ENCODE results near the gene MRE11. TPM values are rescaled to one million over a fixed set of nuclear protein-coding genes. Genes with fewer than 3 reads are reported as not detected.

The MRE11 gene
- total RNA-seq, 1 experiment from 2014 or later = 40.7 TPM

- no CpG with 5 or more reads among the region's 2 CpGs for WGBS (ENCODE audit: extremely low coverage, insufficient read length, low lambda C conversion rate)
- Histone ChIP-seq H3K79me2 (ENCODE audit: insufficient read depth, low read length) (no peaks in the 10 kb centered on the region; the same call in 1 of the 2 replicates), H3K23ac (ENCODE audit: insufficient read length, low read depth, low read length) (no peak overlapping the region)
These were observed 16.0 kb downstream of the MRE11 start for GRCh38 chr11:94477624-94478023.

More at GRCh38 chr11:94477624-94478023, 16.0 kb downstream of the MRE11 start:
- Histone ChIP-seq H4K5ac (ENCODE audit: insufficient read length, low read depth, low read length) (no peak overlapping the region), H2BK15ac (ENCODE audit: low read depth, low read length) (no peak overlapping the region), H3K4me2 (ENCODE audit: insufficient read depth, insufficient read length, low read length) (no peak overlapping the region), H3K27me3 (ENCODE audit: insufficient read depth, low read length) (no peaks in the 10 kb centered on the region), H3K79me1 (ENCODE audit: insufficient read depth, low read depth, low read length, poor library complexity, severe bottlenecking) (no peaks in the 10 kb centered on the region), H4K91ac (ENCODE audit: insufficient read length, low read depth, low read length) (no peak overlapping the region), H3K27ac (ENCODE audit: insufficient read length, low read depth, low read length) (no peak overlapping the region), H4K20me1 (ENCODE audit: control insufficient read depth, insufficient read depth, insufficient read length) (no peaks in the 10 kb centered on the region), H2AK5ac (ENCODE audit: insufficient read length, low read length) (no peak overlapping the region), H3K4ac (ENCODE audit: low read depth, low read length) (no peak overlapping the region), H2BK5ac (ENCODE audit: insufficient read length, low read length) (no peak overlapping the region), H2BK20ac (ENCODE audit: low read depth, low read length, poor library complexity, severe bottlenecking) (no peak overlapping the region), H4K8ac (replicated peaks; ENCODE audit: insufficient read length, low read depth, low read length) (no peak overlapping the region), H3K56ac (ENCODE audit: insufficient read length, low read depth, low read length) (no peak overlapping the region), H2BK12ac (ENCODE audit: insufficient read length, low read depth, low read length) (no peak overlapping the region), H3K4me1 (ENCODE audit: insufficient read depth, low read length) (peaks cover 11% of the 10 kb centered on the region; the same call in 1 of the 2 replicates), H3K9ac (ENCODE audit: extremely low read depth, insufficient read length, low read length) (no peak overlapping the region), H2BK120ac (ENCODE audit: low read depth, low read length, poor library complexity, severe bottlenecking) (no peak overlapping the region), H3K9me3 (ENCODE audit: control insufficient read depth, low read depth, low read length) (no peaks in the 10 kb centered on the region), H3K23me2 (ENCODE audit: insufficient read length, low read depth, low read length, poor library complexity, severe bottlenecking) (no peaks in the 10 kb centered on the region), H3T11ph (ENCODE audit: low read length) (no peak overlapping the region), H2AFZ (ENCODE audit: low read length) (no peak overlapping the region), H3K18ac (ENCODE audit: insufficient read length, low read depth, low read length) (no peak overlapping the region), H3K14ac (ENCODE audit: insufficient read depth, low read length) (no peak overlapping the region)
- DNase-seq = no peak
- Mint-ChIP-seq H3K4me3 (no peak overlapping the region), H3K9me3 (no peaks in the 10 kb centered on the region), H3K36me3 (ENCODE audit: insufficient read depth in 1 of 3, low read depth in 3 of 3) (peaks cover 5 to 53% (median 25%) of the 10 kb centered on the region in 3 experiments), H3K27ac (peak overlapping the region in 1 of 3 experiments; percentile 78; a peak in 2 of 7 replicates), H3K4me1 (peaks cover 19 to 20% of the 10 kb centered on the region in 2 experiments), H3K27me3 (ENCODE audit: low read depth) (no peaks in the 10 kb centered on the region)
- no peak for TF ChIP-seq CTCF (conservative IDR thresholded peaks at IDR 0.05)

Measured in H9 (cell line).